ENCODE results near the gene C14orf132. TPM values are rescaled to one million over a fixed set of nuclear protein-coding genes. Genes with fewer than 3 reads are reported as not detected.

C14orf132 gene
- polyA plus RNA-seq, 3 donors, result not detected

GRCh38 chr14:96114002-96114401, 74.8 kb downstream of the C14orf132 start:
- Histone ChIP-seq H3K4me2 (replicated peaks; ENCODE audit: extremely low read depth, low read length, poor library complexity, severe bottlenecking) (no peak overlapping the region), H3K9ac (ENCODE audit: insufficient read depth, low read length, poor library complexity, severe bottlenecking) (no peak overlapping the region), H3K27me3 (ENCODE audit: control insufficient read depth in 2 of 2, insufficient read depth in 2 of 2, low read length in 2 of 2) (no peaks in the 10 kb centered on the region), H4K20me1 (ENCODE audit: insufficient read depth, low read length) (no peaks in the 10 kb centered on the region), H3K9me3 (replicated peaks in 1 of 2; ENCODE audit: control insufficient read depth in 1 of 2, insufficient read depth in 1 of 2, low read length in 2 of 2) (peaks cover 4% of the 10 kb centered on the region in 2 donors), H3K4me1 (ENCODE audit: control insufficient read depth in 1 of 2, insufficient read depth in 2 of 2, low read length in 2 of 2) (no peaks in the 10 kb centered on the region), H2AFZ (ENCODE audit: insufficient read depth, low read depth, low read length, poor library complexity, severe bottlenecking) (no peak overlapping the region), H3K27ac (ENCODE audit: low read depth in 1 of 2, low read length in 2 of 2) (no peak overlapping the region), H3K79me2 (ENCODE audit: insufficient read depth, low read length) (no peaks in the 10 kb centered on the region), H3K4me3 (replicated peaks in 1 of 3; ENCODE audit: low read depth in 2 of 3, low read length in 3 of 3) (no peak overlapping the region), H3K36me3 (replicated peaks in 1 of 2; ENCODE audit: control insufficient read depth in 1 of 2, insufficient read depth in 2 of 2, low read length in 2 of 2) (no peaks in the 10 kb centered on the region)
- Mint-ChIP-seq H3K27me3 (ENCODE audit: low read depth in 3 of 3) (peaks cover 3 to 13% (median 5%) of the 10 kb centered on the region in 3 donors), H3K9me3 (peaks cover 6 to 36% (median 14%) of the 10 kb centered on the region in 7 donors), H3K36me3 (no peaks in the 10 kb centered on the region), H3K4me1 (no peaks in the 10 kb centered on the region), H3K4me3 (no peak overlapping the region), H3K27ac (no peak overlapping the region)
- intact Hi-C loops (cut with micrococcal nuclease), result no loop called here
- TF ChIP-seq CTCF (IDR thresholded peaks at IDR 0.05), result no peak
- DNase-seq, result no peak

GRCh38 chr14:96117101-96117897, 78.1 kb downstream of the C14orf132 start:
- Mint-ChIP-seq H3K27me3 (ENCODE audit: low read depth in 3 of 3) (peaks cover 5 to 11% (median 5%) of the 10 kb centered on the region in 3 donors), H3K4me3 (no peak overlapping the region), H3K4me1 (no peaks in the 10 kb centered on the region), H3K27ac (no peak overlapping the region), H3K9me3 (peaks cover 6 to 28% (median 13%) of the 10 kb centered on the region in 7 donors), H3K36me3 (no peaks in the 10 kb centered on the region)
- DNase-seq, result no peak
- H3K79me2 ChIP-seq (ENCODE audit: insufficient read depth, low read length), result no peaks in the 10 kb centered on the region
- no peak overlapping the region for H2AFZ ChIP-seq (ENCODE audit: insufficient read depth, low read depth, low read length, poor library complexity, severe bottlenecking)
- no peak overlapping the region for H3K27ac ChIP-seq (ENCODE audit: low read depth in 1 of 2, low read length in 2 of 2)
- H3K36me3 ChIP-seq (replicated peaks in 1 of 2; ENCODE audit: control insufficient read depth in 1 of 2, insufficient read depth in 2 of 2, low read length in 2 of 2), result no peaks in the 10 kb centered on the region
- H3K4me1 ChIP-seq (ENCODE audit: control insufficient read depth in 1 of 2, insufficient read depth in 2 of 2, low read length in 2 of 2), result no peaks in the 10 kb centered on the region
- no peak overlapping the region for H3K4me2 ChIP-seq (replicated peaks; ENCODE audit: extremely low read depth, low read length, poor library complexity, severe bottlenecking)
- H4K20me1 ChIP-seq (ENCODE audit: insufficient read depth, low read length), result no peaks in the 10 kb centered on the region
- WGBS (ENCODE audit: insufficient coverage), result 97% methylated on average over 6 of the region's 7 CpGs
- H3K9ac ChIP-seq (ENCODE audit: insufficient read depth, low read length, poor library complexity, severe bottlenecking), result no peak overlapping the region
- no peak overlapping the region for H3K4me3 ChIP-seq (replicated peaks in 1 of 3; ENCODE audit: low read depth in 2 of 3, low read length in 3 of 3)
- intact Hi-C loops (cut with micrococcal nuclease), result no loop called here
- no peak for TF ChIP-seq CTCF (IDR thresholded peaks at IDR 0.05)
- peaks cover 4% of the 10 kb centered on the region in 2 donors for H3K9me3 ChIP-seq (replicated peaks in 1 of 2; ENCODE audit: control insufficient read depth in 1 of 2, insufficient read depth in 1 of 2, low read length in 2 of 2)
- no peaks in the 10 kb centered on the region for H3K27me3 ChIP-seq (ENCODE audit: control insufficient read depth in 2 of 2, insufficient read depth in 2 of 2, low read length in 2 of 2)
